NCI-H1436 (cell line): ENCODE measurements around the gene CPSF7.
A peak's percentile ranks its signal among the peaks of the same experiment; 100 is the strongest.
"Not testable (repeated sequence)": the region's sequence is repeated elsewhere in the genome, so short reads cannot be mapped to it uniquely, and the experiment has no call there.

Experiments
- DNase-seq: peaks from one replicate; lab custom pipeline; 2025; lab: John Stamatoyannopoulos, UW

The CPSF7 gene

DNA sequence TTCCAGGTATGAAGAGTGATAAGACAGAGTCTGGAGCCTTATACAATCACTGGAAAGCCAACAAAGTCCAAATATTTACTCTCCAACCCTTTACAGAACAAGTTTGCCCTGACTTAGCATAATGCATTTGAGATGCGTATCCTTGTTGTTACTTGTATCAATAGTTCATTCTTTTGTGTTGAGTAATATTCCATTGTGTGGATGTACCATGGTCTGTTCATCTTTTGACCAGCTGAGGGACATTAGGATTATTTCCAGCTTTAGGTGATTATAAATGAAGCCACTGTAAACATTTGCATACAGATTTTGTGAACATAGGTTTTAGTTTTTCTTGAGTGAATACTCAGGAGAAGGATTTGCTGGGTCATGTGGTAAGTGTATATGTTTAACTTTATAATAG, 9.8 kb upstream of the CPSF7 start:
- DNase-seq: no peak

DNA sequence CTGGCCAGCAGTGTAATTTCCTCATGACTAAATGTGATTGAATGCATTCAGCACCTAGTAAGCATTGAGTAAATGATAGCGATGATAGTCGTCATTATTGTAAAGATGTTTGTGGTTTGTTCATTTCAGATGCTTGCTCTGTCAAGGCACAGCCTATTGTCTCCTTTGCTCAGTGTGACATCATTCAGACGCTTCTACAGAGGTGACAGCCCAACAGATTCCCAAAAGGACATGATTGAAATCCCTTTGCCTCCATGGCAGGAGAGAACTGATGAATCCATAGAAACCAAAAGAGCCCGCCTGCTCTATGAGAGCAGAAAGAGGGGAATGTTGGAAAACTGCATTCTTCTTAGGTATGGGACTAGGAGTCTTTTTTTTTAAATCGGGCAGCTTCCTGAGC, 7.7 kb upstream of the CPSF7 start:
- no peak for DNase-seq

DNA sequence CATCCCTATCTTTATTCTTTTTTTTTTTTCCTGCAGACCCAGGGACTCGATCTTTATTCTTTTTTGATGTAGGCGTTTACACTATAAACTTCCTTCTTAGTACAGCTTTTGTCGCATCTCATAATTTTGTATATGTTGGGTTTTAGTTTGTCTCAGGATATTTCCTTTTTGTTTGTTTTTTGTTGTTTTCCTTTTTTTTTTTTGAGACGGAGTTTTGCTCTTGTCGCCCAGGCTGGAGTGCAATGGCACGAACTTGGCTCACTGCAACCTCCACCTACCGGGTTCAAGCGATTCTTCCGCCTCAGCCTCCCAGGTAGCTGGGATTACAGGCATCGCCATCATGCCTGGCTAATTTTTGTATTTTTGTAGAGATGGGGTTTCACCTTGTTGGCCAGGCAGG, 1.1 kb upstream of the CPSF7 start:
- not testable (repeated sequence) for DNase-seq

DNA sequence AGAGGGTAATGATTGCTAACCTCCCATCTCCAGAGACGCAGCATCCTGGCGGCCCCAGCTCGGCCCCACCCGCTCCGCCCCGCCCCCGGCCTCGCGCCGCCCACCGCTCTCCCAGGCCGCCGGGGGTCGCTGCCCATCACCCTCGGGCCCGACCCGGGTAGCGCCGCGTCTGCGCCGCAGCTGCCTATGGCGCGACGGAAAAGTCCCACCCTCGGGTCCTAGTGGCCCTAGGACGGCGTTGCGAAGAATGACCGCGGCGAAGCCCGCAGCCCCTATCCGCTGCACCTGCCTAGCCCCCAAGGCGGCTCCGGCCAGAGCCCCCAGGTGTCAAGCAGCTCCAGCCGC, 457 bp downstream of the CPSF7 start:
- peak; percentile 62 for DNase-seq

DNA sequence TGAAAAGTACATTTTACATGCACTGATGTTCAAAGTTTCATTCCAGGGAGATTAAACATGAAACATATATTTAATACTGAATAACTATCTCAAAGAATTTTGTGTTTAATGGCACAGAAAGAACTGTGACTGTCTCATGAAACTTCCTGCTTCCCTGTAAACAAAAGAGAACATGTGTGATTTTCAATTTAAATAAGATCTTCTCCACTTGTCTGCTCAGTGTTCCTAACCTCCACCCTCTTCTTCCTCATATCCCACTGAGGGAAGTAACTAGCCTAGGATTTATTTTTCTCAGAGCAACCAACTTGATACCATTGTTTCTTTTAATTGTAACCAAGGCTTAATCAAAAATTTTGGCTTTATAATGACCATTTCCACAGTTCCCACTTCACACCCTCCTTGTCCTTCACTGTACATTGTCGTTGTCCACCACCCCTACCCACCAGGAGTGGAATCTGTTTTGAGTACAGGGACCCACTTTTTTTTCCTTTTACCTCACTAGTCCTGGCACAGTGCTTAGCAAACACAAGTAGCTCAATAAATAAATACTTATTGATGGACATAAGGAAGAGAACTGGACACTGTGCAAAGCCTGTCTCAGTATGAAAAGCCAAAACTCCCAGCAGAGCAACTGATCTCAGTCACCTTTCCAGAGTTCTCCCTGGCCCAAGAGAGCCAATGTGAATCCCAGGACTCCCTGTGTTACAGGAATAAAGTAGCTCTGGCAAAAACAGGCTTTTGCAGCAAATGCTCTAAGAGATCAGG, 4.2 kb downstream of the CPSF7 start:
- no peak for DNase-seq

DNA sequence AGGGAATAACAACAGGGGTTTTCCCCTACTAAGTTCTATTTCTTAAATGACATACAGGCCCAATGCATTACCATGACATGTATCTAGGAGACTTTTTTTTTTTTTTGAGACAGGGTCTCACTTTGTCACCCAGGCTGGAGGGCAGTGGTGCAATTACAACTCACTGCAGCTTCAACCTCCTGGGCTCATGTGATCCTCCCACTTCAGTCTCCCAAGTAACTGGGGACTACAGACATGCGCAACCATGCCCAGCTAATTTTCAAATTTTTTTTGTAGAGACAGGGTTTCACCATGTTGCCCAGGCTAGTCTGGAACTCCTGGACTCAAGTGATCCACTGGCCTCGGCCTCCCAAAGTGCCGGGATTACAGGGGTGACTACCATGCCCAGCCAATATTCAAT, 7.5 kb downstream of the CPSF7 start:
- DNase-seq: no peak

DNA sequence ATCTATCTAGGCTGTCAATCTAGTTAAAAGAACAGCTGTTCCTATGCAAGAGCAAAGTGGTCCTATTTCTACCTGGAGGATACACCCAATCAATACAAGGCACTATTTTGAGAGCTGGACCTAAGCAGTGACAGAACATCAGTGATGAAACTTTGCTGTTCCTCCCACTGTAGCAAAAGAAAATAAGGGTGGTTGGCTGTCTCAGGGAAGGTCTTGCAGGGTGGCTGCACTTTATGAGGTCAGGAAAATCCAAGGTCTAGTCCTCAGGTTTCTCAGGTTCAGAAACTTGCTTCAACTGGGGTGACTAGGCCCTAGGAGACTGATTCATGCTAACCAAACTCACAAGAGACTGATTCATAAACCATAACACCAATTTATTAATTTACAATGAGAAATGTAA, 11.6 kb downstream of the CPSF7 start:
- DNase-seq: no peak

DNA sequence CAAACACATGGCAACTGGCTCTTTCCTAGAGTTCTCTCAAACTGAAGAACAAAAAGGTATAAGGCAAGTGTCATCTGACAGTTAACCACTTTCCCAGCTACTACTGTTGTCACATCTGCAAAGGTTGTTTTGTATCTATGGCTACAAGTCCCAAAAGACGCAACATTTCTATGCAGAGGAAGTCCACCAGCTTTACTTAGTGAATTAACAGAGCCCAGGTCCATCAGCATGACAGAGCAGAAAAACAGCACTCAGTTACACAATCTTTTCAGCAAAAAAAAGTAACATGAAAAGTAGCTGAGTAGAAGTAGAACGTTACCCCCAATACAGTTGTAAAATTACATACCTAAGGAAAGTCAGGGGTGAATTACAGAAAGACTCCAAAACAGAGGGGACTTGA, 12.1 kb downstream of the CPSF7 start:
- no peak for DNase-seq

DNA sequence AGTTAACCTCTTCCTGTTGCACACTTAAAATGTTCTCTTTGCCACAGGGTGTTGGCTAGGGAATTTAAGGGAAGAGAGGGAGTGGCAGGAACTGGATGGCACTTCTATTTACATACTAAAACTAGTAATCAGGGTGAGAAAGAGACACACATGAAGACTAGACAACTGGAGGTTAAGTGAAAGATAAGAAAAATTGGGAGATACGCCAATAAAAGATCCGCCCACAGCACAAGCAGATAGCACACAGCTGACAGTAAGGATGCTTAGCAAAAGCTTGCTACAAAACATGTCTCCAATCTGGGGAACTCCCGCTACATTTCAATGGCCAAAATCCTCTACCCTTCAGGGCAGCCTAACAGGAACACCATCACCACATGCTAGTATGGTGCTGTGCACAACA, 12.8 kb downstream of the CPSF7 start:
- DNase-seq: no peak

DNA sequence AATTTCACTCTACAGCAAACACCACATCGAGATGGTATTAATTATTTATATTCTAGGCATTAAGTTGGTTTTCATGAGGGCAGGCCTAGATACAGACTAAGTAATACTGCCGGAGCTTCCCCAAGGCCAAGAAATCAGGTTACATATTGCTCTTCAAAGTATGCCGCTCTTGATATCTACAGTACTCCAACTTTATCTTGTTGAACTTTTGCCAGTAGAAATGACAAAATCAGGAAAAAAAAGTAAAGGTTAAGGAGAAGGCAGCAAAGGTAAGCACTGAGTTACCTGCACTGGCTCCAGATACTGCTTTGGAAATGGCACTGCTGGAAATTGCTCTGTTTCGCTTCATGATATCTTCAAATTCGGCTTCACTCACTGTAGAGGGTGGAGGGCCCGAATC, 14.4 kb downstream of the CPSF7 start:
- no peak for DNase-seq

DNA sequence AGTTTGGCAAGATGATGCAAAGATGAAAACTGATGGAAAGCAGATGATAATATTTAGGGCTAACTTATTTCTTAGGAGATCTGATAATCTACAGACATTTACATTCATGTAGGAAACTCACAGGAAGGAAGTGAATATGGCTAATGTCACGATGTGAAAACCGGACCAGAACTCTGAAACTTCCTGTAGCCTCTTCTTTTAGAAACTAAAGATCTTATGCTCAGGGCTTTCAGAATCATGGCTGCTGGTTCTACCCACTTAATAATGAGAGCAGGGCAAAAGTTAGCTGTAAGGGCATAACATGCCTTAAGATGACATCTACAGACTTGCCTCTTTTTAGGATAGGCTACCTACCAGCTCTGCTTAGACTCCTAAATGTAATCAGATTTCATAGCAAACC, 15.2 kb downstream of the CPSF7 start:
- DNase-seq: no peak

DNA sequence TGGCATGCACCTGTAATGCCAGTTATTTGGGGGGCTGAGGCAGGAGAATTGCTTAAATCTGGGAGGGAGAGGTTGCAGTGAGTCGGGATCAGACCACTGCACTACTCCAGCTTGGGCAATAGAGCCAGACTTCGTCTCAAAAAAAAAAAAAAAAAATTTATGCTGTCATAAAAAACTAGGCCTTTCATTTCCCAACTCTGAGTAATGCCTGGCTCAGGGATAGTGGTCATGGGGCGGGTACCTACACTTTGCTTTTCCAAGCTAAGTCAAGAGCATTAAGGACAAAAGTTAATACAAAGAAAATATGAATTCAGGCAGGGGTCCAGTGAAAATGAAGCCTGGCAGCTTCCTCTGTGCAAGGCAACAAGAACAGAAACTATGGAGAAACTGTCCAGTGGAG, 16.3 kb downstream of the CPSF7 start:
- DNase-seq: no peak

DNA sequence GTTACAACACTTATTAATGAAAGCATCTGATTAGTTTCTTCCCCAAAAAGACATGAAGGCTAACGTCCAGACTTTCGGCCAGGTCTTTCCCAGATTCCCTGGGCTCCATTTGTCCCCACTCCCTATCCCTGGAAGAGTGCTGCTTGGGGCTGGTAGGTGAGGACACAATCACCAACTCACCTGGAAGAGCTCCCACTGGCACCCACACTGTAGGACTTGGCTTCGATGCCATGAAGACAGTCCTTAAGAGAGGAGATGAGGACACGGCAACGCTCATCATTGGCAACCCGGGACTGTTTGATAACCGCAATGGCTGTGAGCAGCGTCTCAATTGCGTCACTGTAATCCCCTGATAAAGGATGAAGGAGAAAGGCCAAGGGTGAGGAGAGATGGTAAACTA, 18.2 kb downstream of the CPSF7 start:
- DNase-seq: no peak

DNA sequence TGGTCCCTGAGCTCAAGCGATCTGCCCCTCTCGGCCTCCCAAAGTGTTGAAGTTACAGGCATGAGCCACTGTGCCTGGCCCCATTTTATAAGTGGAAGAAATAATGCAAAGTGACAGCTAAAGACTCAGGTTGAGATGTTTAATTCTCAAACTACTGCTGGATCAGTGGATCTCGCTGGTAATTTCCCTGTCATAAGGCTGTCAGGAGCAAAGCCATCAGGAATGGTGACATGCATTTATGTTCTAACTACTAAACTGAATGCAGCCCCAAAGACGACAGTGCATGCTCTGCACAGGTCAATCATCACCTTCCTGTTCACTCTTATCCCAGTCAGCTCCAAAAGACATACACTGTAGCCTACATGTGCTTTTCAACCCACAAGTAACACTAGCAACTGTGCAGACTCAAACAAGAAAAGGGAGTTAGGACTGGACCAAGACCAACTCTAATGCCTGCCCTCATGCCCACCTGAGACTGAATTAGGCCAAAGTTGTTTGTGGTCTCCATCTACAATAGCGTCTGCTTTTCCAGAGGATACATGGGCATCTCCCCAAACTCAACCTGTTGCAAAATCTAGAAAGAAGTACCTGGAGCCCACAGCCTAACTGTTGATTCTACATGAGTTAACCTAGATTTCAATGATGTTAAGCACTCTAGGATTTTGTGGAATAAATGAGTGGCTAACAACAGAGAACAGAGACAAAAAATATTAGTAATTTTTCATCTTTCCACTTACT, 22.6 kb downstream of the CPSF7 start:
- DNase-seq: no peak

DNA sequence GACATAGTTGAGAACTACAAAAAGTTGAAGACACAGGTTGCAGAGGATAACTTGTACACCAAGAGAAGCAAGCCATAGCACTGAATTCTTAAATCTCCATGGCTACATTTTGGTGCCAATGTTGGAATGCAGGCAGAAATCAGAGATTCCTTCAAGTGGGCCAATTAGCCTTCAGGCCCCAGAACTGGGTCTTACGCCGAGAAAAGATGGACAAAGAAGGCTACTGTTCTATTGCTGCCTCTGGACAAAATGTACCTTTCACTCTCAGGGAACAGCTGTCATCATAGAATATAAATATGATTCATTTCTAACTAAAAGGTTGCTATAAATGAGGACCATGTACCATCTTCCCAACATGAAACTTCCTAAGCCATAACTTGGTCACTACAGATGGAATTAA, 23.7 kb downstream of the CPSF7 start:
- DNase-seq: no peak

DNA sequence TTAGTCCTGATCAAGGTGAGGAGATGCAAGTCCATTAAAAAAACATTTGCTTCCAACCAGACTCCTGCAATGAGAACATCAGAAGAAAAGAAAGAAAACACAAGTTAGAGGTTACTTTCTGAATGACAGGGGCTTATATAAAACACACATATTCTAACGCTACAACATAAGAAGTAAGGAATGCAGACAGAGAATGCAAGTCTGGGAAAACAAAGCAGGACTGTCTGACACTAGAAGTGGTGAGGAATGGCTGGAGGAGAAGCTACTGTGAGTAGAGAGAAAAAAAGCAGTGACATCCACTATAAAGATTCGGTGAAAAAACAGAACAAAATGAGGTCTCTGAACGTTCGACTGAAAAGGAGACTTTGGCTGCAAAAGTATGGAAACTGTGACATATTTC, 25.1 kb downstream of the CPSF7 start:
- DNase-seq: no peak

DNA sequence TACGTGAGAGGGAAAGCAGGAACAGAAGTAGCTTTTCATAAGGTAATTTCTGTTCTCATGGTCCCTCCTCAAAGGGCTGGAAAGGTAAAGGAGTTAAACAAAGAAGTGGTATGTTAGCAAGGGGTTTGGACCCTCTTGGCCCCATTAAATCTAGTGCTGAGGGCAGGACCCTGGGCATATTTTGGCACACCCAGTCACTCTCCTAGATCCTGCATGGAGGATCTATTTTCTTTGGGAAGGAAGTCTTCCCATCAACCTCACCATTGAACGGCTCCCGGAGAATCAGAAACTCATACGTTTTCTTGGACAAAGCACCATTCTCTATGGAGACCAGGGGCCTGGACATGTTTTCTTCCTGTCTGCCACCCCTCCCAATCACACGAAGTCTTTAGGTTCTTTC, 25.7 kb downstream of the CPSF7 start:
- no peak for DNase-seq

DNA sequence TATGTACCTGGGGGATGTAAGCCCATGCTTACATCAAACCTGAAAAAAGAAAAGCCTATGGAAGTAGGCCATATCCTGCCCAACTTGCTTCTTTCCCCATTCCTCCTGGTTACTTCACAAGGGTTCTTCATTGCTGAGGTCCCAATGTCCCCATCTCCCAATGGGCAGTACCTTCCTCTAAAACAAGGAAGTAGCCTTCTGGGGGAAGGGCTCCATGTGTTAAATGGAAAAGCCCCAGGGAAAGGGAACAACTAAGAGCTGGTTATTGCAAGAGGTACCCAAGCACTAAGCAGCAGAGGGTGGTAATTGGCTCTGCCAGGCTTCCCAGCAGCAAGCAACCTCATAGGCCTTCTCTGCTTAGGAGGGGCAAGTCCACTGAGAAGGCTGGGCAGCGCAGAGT, 26.1 kb downstream of the CPSF7 start:
- no peak for DNase-seq

DNA sequence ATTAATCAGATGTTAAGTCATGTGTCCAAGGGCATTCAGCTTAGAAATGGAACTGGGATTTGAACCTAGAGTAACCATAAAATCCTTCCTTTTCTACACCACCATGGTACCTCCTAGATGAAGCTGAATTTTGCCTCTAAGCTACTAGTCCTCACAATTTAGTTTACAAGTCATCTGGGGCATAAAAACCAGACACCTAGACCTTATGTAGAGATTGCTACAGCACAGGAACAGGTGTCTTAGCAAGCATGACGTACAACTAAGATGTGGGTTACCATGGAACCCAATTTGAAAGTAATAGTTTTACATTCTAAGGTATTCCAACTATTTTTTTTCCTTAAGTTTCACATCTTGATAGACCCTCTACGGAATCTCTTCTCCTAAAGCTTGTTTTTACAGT, 28.2 kb downstream of the CPSF7 start:
- no peak for DNase-seq

DNA sequence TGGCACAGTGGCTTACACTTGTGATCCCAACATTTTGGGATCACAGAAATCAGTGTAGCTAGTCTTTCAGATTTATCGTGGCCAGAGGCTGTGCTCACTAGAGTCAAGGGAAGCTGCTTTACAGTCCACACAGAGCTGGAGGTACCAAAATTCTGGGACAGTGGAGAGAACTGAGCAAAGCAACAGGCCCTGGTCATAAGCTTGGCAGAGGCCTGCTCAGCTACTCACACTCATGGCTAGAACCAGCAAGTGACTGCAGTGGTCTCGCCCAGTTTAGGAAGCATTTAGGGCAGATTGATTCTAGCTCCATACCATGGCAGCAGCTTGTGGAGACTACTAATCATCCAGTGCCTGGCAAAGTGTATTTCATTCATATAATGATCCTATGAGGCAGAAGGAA, 28.6 kb downstream of the CPSF7 start:
- DNase-seq: no peak

DNA sequence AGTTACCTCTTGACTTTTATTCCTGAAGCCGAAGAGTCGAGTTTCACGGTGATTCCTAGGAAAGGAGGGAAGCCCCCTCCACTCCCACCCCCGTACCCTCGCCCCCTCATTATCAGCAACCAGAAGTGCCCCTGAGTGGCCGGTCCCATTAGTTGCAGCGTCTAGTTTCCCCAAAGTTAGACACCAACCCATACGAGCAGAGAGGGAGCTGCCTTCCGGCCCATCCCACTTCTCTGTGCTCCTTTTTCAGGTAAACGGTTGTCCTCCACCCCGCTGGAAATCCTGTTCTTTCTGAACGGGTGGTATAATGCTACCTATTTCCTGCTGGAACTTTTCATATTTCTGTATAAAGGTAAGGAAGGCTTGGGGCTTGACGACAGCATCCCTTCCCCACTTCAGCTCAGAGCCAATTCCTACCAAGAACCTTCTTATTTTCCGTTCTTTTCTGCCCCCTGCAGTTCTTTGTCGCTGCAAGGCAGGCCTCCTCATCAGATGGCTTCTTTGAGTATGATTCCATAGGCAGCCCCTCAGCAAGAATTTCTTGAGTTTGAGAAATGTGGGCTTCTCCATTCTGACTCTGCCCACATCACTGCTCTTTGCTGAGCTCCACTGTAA, 36.7 kb downstream of the CPSF7 start:
- no peak for DNase-seq

DNA sequence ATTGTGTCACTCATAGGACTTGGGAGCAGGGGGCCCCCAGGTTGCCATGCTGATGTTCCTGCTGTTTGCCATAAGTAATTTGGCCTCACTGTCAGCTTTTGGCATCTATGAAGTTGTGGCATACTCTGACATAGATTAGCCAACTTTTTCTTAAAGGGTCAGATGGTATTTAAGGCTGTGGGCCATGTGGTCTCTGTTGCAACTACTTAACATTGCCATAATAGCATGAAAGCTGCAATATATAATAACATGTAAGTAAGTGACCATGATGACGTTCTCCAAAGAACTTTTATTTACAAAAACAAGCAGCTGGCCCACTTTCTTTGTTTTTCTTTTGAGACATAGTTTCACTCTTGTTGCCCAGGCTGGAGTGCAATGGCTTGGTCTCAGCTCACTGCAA, 39.6 kb downstream of the CPSF7 start:
- DNase-seq: no peak
